Activated CD4-positive, alpha-beta memory T cell treated with anti-CD3 and anti-CD28 coated beads for 36 hours (primary cell): Measurements from ENCODE around the gene EXOSC3. TPM values are rescaled to one million over a fixed set of nuclear protein-coding genes. Genes with fewer than 3 reads are reported as not detected.
A peak's percentile ranks its signal among the peaks of the same experiment; 100 is the strongest.
"Not testable (repeated sequence)": the region's sequence is repeated elsewhere in the genome, so short reads cannot be mapped to it uniquely, and the experiment has no call there.

Experiments used
- CTCF ChIA-PET: fragments of 350-600 bp; sonication (Branson Sonifier 250); formaldehyde crosslinking; loops from one replicate; lab custom pipeline; 2021; ENCODE audit warnings: antibody characterized with exemption, inconsistent platforms; lab: Charles Lee
- POLR2A ChIA-PET: fragments of 350-600 bp; sonication (Branson Sonifier 250); formaldehyde crosslinking; loops from one replicate; lab custom pipeline; 2021; ENCODE audit warnings: antibody characterized with exemption; lab: Charles Lee
- DNase-seq: peaks from one replicate; pipeline ENCODE4 v3.0.0-alpha.2; 2020
- H3K27ac Mint-ChIP-seq: one replicate; pipeline ENCODE4 v1.8.0; 2021; ENCODE audit warnings: mixed read lengths
- H3K27me3 Mint-ChIP-seq: one replicate; pipeline ENCODE4 v1.8.0; 2021; ENCODE audit warnings: mixed read lengths
- H3K36me3 Mint-ChIP-seq: one replicate; pipeline ENCODE4 v1.8.0; 2021; ENCODE audit warnings: mixed read lengths
- H3K4me1 Mint-ChIP-seq: one replicate; pipeline ENCODE4 v1.8.0; 2021; ENCODE audit warnings: low read depth, mixed read lengths
- H3K4me3 Mint-ChIP-seq: one replicate; pipeline ENCODE4 v1.8.0; 2021; ENCODE audit warnings: mild to moderate bottlenecking, mixed read lengths
- H3K9me3 Mint-ChIP-seq: one replicate; pipeline ENCODE4 v1.8.0; 2021; ENCODE audit warnings: mixed read lengths
- intact Hi-C: fragments of 100-400 bp; cut with micrococcal nuclease; formaldehyde crosslinking; loops from one replicate; pipeline ENCODE4 v1.15.1; 2023
- total RNA-seq, 2 experiments: library from RNA; stranded (reverse); gene quantifications; one replicate each; pipeline ENCODE4 v1.2.3, GENCODE V29; 2021

Gene EXOSC3
- total RNA-seq, 2 experiments from 2014 or later = 97.5 to 97.9 TPM

DNA sequence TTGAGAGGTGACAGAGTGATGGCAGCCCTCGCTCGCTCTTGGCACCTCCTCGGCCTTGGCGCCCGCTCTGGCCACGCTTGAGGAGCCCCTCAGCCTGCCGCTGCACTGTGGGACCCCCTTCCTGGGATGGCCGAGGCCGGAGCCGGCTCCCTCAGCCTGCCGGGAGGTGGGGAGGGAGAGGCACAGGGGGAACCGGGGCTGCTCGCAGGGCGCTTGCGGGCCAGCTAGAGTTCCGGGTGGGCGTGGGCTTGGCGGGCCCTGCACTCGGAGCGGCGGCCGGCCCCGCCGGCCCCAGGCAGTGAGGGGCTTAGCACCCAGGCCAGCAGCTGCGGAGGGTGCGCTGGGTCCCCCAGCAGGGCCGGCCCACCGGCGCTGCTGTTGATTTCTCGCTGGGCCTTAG is 33.2 kb downstream of the EXOSC3 start:
- H3K4me3 Mint-ChIP-seq, H3K36me3 Mint-ChIP-seq, H3K9me3 Mint-ChIP-seq, CTCF ChIA-PET, DNase-seq, H3K27me3 Mint-ChIP-seq, H3K27ac Mint-ChIP-seq: not testable (repeated sequence)
- intact Hi-C loops = loop anchor here (10.0 kb wide), 4 partner anchors 157 to 1177 kb away; partner anchors contain the start of genes MELK, POLR1E, SHB and TOMM5
- H3K4me1 Mint-ChIP-seq = peaks cover 23% of the 10 kb centered on the region
- POLR2A ChIA-PET = interaction anchor here (1.1 kb wide), 1 partner anchor 152 kb away, joined by 3 read pairs; no protein-coding TSS in a partner anchor

- intact Hi-C loops = loop anchor here (10.0 kb wide), 4 partner anchors 156 to 1176 kb away; partner anchors contain the start of genes MELK, POLR1E, SHB and TOMM5
- Mint-ChIP-seq H3K36me3 (no peaks in the 10 kb centered on the region), H3K4me1 (peaks cover 23% of the 10 kb centered on the region), H3K4me3 (no peak overlapping the region), H3K9me3 (no peaks in the 10 kb centered on the region), H3K27me3 (no peaks in the 10 kb centered on the region), H3K27ac (no peak overlapping the region)
- no peak for DNase-seq
- POLR2A ChIA-PET = no interaction called here
- CTCF ChIA-PET = no interaction called here
Measured at GRCh38 chr9:37751186-37751585, 33.7 kb downstream of the EXOSC3 start.

- intact Hi-C loops = no loop called here
- ChIA-PET CTCF (interaction anchor here (0.6 to 1.2 kb wide), 3 partner anchors 20 to 300 kb away, joined by 3 to 4 read pairs (median 4); no protein-coding TSS in a partner anchor), POLR2A (interaction anchor here (1.1 kb wide), 1 partner anchor 157 kb away, joined by 3 read pairs; the partner anchor contains the start of gene TOMM5)
- no peak for DNase-seq
- Mint-ChIP-seq H3K4me1 (peaks cover 10% of the 10 kb centered on the region), H3K27me3 (no peaks in the 10 kb centered on the region), H3K4me3 (no peak overlapping the region), H3K9me3 (no peaks in the 10 kb centered on the region), H3K36me3 (no peaks in the 10 kb centered on the region), H3K27ac (no peak overlapping the region)
Measured at GRCh38 chr9:37749129-37749528, 35.7 kb downstream of the EXOSC3 start.

- no peaks in the 10 kb centered on the region for H3K9me3 Mint-ChIP-seq
- POLR2A ChIA-PET = no interaction called here
Measured at GRCh38 chr9:37747271-37747753, 37.6 kb downstream of the EXOSC3 start.

GRCh38 chr9:37746448-37747270 is 38.2 kb downstream of the EXOSC3 start:
- H3K4me1 Mint-ChIP-seq = no peaks in the 10 kb centered on the region
- CTCF ChIA-PET = interaction anchor here (0.8 to 1.8 kb wide), 5 partner anchors 14 to 639 kb away, joined by 3 to 9 read pairs (median 3); no protein-coding TSS in a partner anchor

More at GRCh38 chr9:37747271-37747753, 37.6 kb downstream of the EXOSC3 start:
- DNase-seq = peak; percentile 73
- Mint-ChIP-seq H3K27ac (no peak overlapping the region), H3K4me3 (no peak overlapping the region), H3K36me3 (no peaks in the 10 kb centered on the region), H3K27me3 (no peaks in the 10 kb centered on the region), H3K4me1 (no peaks in the 10 kb centered on the region)
- CTCF ChIA-PET = interaction anchor here (0.8 to 1.6 kb wide), 4 partner anchors 42 to 638 kb away, joined by 3 read pairs; no protein-coding TSS in a partner anchor
- intact Hi-C loops = no loop called here

DNA sequence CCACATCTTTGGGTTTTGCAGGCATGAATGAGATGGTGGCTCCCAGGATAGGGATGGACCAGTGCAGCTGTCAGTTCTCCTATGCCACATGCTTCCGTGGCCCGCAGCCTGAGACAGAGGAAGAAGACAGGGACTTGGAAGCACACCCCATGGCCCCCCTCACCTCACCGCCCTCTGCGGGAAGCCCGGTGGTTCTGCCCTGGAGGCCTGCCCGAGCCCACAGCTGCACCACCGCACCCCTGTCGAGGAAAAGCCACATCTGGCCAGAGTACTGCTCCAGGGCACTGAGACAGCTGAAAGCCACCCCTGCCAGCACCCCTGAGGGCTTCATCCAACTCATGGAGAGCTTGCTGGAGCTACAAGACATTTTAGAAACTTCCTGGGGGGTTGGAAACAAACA is 38.9 kb downstream of the EXOSC3 start:
- ChIA-PET POLR2A (no interaction called here), CTCF (interaction anchor here (1.8 kb wide), 1 partner anchor 13 kb away, joined by 9 read pairs; no protein-coding TSS in a partner anchor)
- Mint-ChIP-seq H3K36me3 (no peaks in the 10 kb centered on the region), H3K4me3 (no peak overlapping the region), H3K27me3 (no peaks in the 10 kb centered on the region), H3K9me3 (no peaks in the 10 kb centered on the region), H3K4me1 (no peaks in the 10 kb centered on the region), H3K27ac (no peak overlapping the region)
- intact Hi-C loops = no loop called here
- DNase-seq = no peak

More at GRCh38 chr9:37746448-37747270, 38.2 kb downstream of the EXOSC3 start:
- intact Hi-C loops = no loop called here
- Mint-ChIP-seq H3K9me3 (no peaks in the 10 kb centered on the region), H3K36me3 (no peaks in the 10 kb centered on the region), H3K4me3 (no peak overlapping the region), H3K27ac (no peak overlapping the region), H3K27me3 (no peaks in the 10 kb centered on the region)
- POLR2A ChIA-PET = no interaction called here
- DNase-seq = no peak

DNA sequence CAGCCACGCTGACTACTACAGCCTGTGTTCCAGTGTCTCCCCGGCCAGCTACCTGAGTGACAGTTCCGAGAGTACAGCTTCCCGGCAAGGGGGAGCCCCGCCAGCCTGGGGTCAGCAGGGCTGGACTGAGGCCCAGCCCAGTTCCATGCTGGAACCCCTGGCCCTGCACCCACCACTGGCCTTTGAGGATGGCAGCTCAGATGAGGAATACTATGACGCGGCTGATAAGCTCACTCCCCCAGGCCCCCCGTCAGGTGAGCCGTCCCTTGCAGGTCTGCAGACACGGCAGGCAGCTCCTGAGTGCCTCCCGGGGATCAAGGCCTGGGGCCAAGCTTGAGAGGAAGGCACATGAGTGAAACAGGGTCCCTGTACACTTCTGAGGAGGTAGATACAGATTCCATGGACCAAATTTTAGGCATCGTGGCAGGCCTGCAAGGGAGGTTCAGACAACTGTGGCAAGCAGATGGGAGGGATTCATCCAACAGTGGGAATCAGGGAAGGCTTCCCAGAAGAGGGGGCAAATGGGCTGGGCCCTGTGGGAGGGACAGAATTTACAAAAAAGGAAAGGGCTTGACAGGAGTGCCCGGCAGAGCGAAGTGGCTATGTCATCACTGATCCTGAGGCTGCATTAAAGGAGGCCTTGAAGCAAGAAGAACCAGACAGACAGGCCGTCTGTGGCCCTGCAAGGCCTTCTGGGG is 44.1 kb downstream of the EXOSC3 start:
- intact Hi-C loops = no loop called here

GRCh38 chr9:37740128-37740527 is 44.7 kb downstream of the EXOSC3 start:
- intact Hi-C loops = no loop called here

More for the DNA sequence above, 44.1 kb downstream of the EXOSC3 start:
- Mint-ChIP-seq H3K4me1 (no peaks in the 10 kb centered on the region), H3K4me3 (no peak overlapping the region), H3K9me3 (no peaks in the 10 kb centered on the region), H3K27ac (no peak overlapping the region), H3K36me3 (no peaks in the 10 kb centered on the region), H3K27me3 (no peaks in the 10 kb centered on the region)
- no peak for DNase-seq
- ChIA-PET POLR2A (no interaction called here), CTCF (no interaction called here)

GRCh38 chr9:37739222-37739621 is 45.6 kb downstream of the EXOSC3 start:
- intact Hi-C loops = no loop called here
- CTCF ChIA-PET = no interaction called here
- Mint-ChIP-seq H3K9me3 (no peaks in the 10 kb centered on the region), H3K4me3 (no peak overlapping the region), H3K4me1 (no peaks in the 10 kb centered on the region), H3K36me3 (no peaks in the 10 kb centered on the region), H3K27ac (no peak overlapping the region), H3K27me3 (no peaks in the 10 kb centered on the region)
- DNase-seq = no peak
- POLR2A ChIA-PET = no interaction called here

More at GRCh38 chr9:37740128-37740527, 44.7 kb downstream of the EXOSC3 start:
- no peak for DNase-seq
- no peak overlapping the region for H3K4me3 Mint-ChIP-seq
- no peaks in the 10 kb centered on the region for H3K4me1 Mint-ChIP-seq
- CTCF ChIA-PET = no interaction called here
- POLR2A ChIA-PET = no interaction called here
- no peaks in the 10 kb centered on the region for H3K9me3 Mint-ChIP-seq
- no peaks in the 10 kb centered on the region for H3K27me3 Mint-ChIP-seq
- H3K36me3 Mint-ChIP-seq = no peaks in the 10 kb centered on the region
- H3K27ac Mint-ChIP-seq = no peak overlapping the region

GRCh38 chr9:37732952-37733351 is 51.9 kb downstream of the EXOSC3 start:
- ChIA-PET CTCF (interaction anchor here (1.1 to 2.4 kb wide), 2 partner anchors 13 to 82 kb away, joined by 3 to 9 read pairs; partner anchors contain the start of gene FRMPD1), POLR2A (interaction anchor here (1.1 kb wide), 1 partner anchor 17 kb away, joined by 4 read pairs; no protein-coding TSS in a partner anchor)
- H3K4me3 Mint-ChIP-seq = no peak overlapping the region
- H3K36me3 Mint-ChIP-seq = no peaks in the 10 kb centered on the region
- no peak overlapping the region for H3K27ac Mint-ChIP-seq
- intact Hi-C loops = no loop called here
- H3K4me1 Mint-ChIP-seq = no peaks in the 10 kb centered on the region
- no peaks in the 10 kb centered on the region for H3K9me3 Mint-ChIP-seq
- H3K27me3 Mint-ChIP-seq = no peaks in the 10 kb centered on the region
- no peak for DNase-seq

DNA sequence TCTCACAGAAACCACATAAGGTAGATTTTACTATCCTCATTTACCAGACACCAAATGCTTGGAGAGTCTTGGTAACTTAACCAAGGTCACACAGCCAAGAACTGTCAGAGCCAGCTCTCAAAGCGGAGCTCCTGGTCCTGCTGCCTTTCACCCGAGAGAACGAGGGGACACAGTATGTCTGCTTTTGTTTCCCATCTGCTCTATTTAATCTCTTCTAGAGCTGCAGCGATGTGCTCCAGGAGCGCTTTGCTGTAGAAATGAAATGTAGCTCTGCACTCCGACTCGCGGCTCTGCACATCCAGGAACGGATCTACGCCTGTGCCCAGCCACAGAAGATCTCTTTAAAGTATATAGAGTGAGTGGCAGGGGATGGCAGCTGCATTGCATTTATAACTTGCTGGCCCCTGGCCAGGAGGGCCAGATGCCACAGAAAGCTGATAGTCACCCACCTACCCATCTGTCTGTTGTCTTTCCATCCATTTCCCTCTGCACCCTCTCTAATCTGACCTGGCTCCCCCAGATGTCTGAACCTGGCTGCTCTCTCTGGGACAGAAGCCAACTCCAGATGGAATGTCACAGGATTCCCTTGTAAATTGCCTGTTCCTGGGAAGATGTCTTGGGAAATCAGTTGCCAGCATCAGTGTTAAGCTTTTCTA is 52.6 kb downstream of the EXOSC3 start:
- Mint-ChIP-seq H3K36me3 (no peaks in the 10 kb centered on the region), H3K27ac (no peak overlapping the region), H3K4me1 (no peaks in the 10 kb centered on the region), H3K9me3 (no peaks in the 10 kb centered on the region), H3K27me3 (no peaks in the 10 kb centered on the region), H3K4me3 (no peak overlapping the region)
- intact Hi-C loops = no loop called here
- ChIA-PET POLR2A (interaction anchor here (1.1 kb wide), 1 partner anchor 17 kb away, joined by 4 read pairs; no protein-coding TSS in a partner anchor), CTCF (interaction anchor here (1.1 to 2.4 kb wide), 2 partner anchors 13 to 81 kb away, joined by 3 to 9 read pairs; partner anchors contain the start of gene FRMPD1)
- no peak for DNase-seq
